Fibroblast of lung (primary cell): ENCODE results near the gene NTNG1. TPM values are rescaled to one million over a fixed set of nuclear protein-coding genes. Genes with fewer than 3 reads are reported as not detected.

Experiments
- DNase-seq, 2 donors: peaks; one replicate each; pipeline versions ENCODE4 v3.0.0 to v3.0.0-alpha.2; 2010; ENCODE audit warnings: low read depth in 2 of 2
- H2AFZ ChIP-seq: 2 replicates; pipeline ENCODE4 v1.5.1; 2012; ENCODE audit warnings: low read length, control low read depth, inconsistent platforms
- H3K27ac ChIP-seq: 2 replicates; pipeline ENCODE4 v1.5.1; 2011; ENCODE audit warnings: low read length, control low read depth; ENCODE audit not compliant: insufficient read depth
- H3K27me3 ChIP-seq: 2 replicates; pipeline ENCODE4 v1.5.1; 2011; ENCODE audit warnings: mild to moderate bottlenecking, low read length; ENCODE audit not compliant: control insufficient read depth, insufficient read depth
- H3K36me3 ChIP-seq: 2 replicates; pipeline ENCODE4 v1.5.1; 2011; ENCODE audit warnings: low read length; ENCODE audit not compliant: control insufficient read depth, insufficient read depth
- H3K4me1 ChIP-seq: 2 replicates; pipeline ENCODE4 v1.5.1; 2011; ENCODE audit warnings: low read length; ENCODE audit not compliant: control insufficient read depth, insufficient read depth; ENCODE audit errors: extremely low read depth
- H3K4me2 ChIP-seq: 2 replicates; pipeline ENCODE4 v1.5.1; 2011; ENCODE audit warnings: low read length, control low read depth; ENCODE audit not compliant: insufficient read depth; ENCODE audit errors: extremely low read depth
- H3K4me3 ChIP-seq, 4 experiments: fragments of 200-600 bp in 1 of 4; sonication (generic) in 1 of 4; replicated peaks in 1 of 4; 2 replicates each; pipeline ENCODE4 v1.5.1; 2011 to 2016; ENCODE audit warnings: low read length in 4 of 4, low read depth in 3 of 4, mild to moderate bottlenecking in 3 of 4, control low read depth in 2 of 4, inconsistent platforms in 1 of 4, mixed read lengths in 1 of 4; ENCODE audit not compliant: insufficient read depth in 1 of 4; ENCODE audit errors: control extremely low read depth in 1 of 4
- H3K79me2 ChIP-seq: 2 replicates; pipeline ENCODE4 v1.5.1; 2012; ENCODE audit warnings: mild to moderate bottlenecking, low read length, inconsistent platforms; ENCODE audit not compliant: control insufficient read depth, insufficient read depth
- H3K9ac ChIP-seq: 2 replicates; pipeline ENCODE4 v1.5.1; 2011; ENCODE audit warnings: mild to moderate bottlenecking, low read length, control low read depth; ENCODE audit not compliant: insufficient read depth
- H3K9me3 ChIP-seq: 2 replicates; pipeline ENCODE4 v1.5.1; 2012; ENCODE audit warnings: low read depth, low read length; ENCODE audit not compliant: control insufficient read depth, insufficient read depth
- H4K20me1 ChIP-seq: 2 replicates; pipeline ENCODE4 v1.5.1; 2011; ENCODE audit warnings: low read length; ENCODE audit not compliant: control insufficient read depth, insufficient read depth; ENCODE audit errors: extremely low read depth
- EZH2 ChIP-seq: IDR thresholded peaks from 2 replicates; pipeline ENCODE4 v1.5.1; 2012; ENCODE audit warnings: low read length, control low read depth, mild to moderate bottlenecking; ENCODE audit errors: missing control alignments
- polyA plus RNA-seq, 2 donors: library from polyadenylated mRNA; depleted of rRNA in 1 of 2; stranded (reverse) in 1 of 2; unstranded in 1 of 2; fragments of >200 nt; gene quantifications; 2 replicates each; pipeline ENCODE4 v1.2.1, GENCODE V29; 2011 to 2012; ENCODE audit warnings: missing spikeins in 1 of 2
- total RNA-seq: library from RNA; depleted of rRNA; stranded (reverse); fragments of >200 nt; gene quantifications from 2 replicates; pipeline ENCODE4 v1.2.1, GENCODE V29; 2014
- TF ChIP-seq, protein P1 (sequence below), 2 donors: IDR thresholded peaks in 1 of 2; conservative IDR thresholded peaks in 1 of 2; 1 replicate in 1 of 2; 2 replicates in 1 of 2; pipeline ENCODE4 v1.5.1; 2011 to 2012; ENCODE audit warnings: low read length in 2 of 2, control low read depth in 1 of 2, inconsistent platforms in 1 of 2, low read depth in 1 of 2, mild to moderate bottlenecking in 1 of 2

The NTNG1 gene
- total and polyA plus RNA-seq, 2 donors (not counting 1 experiment from before 2014, with no cell fraction given), result 0.82 to 8.6 TPM

DNA sequence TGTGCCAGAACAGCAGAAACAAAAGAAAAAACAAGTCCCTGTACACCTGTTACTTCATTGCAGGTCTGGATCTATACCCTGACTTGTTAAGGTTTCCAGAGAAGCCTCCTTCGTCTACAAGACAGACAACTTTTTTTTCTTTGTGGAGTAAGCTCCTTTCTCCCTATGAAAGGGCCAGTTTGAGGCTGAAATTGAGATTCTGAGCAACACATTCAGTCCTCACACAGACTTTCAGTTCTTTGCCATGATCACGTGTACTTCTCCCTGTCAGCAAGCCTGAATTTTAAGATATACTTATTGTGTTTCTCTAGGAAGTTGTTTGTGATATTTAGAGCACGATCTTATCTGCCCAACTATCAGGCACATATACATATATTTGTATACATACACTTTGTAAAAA is 374.0 kb downstream of the NTNG1 start:
- Histone ChIP-seq H3K27me3 (no peaks in the 10 kb centered on the region), H2AFZ (no peak overlapping the region), H3K9me3 (no peaks in the 10 kb centered on the region), H3K79me2 (no peaks in the 10 kb centered on the region), H3K4me1 (no peaks in the 10 kb centered on the region), H3K4me3 (no peak overlapping the region), H3K4me2 (no peak overlapping the region), H3K9ac (no peak overlapping the region), H3K36me3 (no peaks in the 10 kb centered on the region), H3K27ac (no peak overlapping the region), H4K20me1 (no peaks in the 10 kb centered on the region)
- no peak for DNase-seq
- no peak for TF ChIP-seq EZH2
- TF ChIP-seq, protein P1, sequence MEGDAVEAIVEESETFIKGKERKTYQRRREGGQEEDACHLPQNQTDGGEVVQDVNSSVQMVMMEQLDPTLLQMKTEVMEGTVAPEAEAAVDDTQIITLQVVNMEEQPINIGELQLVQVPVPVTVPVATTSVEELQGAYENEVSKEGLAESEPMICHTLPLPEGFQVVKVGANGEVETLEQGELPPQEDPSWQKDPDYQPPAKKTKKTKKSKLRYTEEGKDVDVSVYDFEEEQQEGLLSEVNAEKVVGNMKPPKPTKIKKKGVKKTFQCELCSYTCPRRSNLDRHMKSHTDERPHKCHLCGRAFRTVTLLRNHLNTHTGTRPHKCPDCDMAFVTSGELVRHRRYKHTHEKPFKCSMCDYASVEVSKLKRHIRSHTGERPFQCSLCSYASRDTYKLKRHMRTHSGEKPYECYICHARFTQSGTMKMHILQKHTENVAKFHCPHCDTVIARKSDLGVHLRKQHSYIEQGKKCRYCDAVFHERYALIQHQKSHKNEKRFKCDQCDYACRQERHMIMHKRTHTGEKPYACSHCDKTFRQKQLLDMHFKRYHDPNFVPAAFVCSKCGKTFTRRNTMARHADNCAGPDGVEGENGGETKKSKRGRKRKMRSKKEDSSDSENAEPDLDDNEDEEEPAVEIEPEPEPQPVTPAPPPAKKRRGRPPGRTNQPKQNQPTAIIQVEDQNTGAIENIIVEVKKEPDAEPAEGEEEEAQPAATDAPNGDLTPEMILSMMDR (conservative IDR thresholded peaks at IDR 0.05 in 1 of 2, IDR thresholded peaks at IDR 0.05 in 1 of 2; ENCODE audit: low read depth in 1 of 2, low read length in 2 of 2), result no peak

DNA sequence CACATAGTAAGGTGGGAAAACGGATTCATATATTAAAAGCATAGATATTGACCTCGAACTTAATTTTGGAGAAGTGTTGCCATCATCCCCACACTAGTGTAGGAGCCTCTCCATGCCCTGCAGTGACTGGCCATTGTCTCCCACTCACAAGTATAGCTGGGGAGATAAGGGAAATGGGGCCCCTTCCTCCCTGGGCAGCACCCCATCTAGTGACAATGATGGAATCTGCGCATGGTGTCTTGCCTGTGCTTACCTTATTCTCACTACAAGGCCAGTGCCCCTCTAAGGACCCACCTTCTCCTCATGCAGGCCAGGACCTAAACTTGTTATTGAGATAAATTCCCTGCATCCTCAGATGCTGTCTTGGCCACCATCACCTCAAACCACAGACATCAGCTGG is 374.9 kb downstream of the NTNG1 start:
- H4K20me1 ChIP-seq, result no peaks in the 10 kb centered on the region

DNA sequence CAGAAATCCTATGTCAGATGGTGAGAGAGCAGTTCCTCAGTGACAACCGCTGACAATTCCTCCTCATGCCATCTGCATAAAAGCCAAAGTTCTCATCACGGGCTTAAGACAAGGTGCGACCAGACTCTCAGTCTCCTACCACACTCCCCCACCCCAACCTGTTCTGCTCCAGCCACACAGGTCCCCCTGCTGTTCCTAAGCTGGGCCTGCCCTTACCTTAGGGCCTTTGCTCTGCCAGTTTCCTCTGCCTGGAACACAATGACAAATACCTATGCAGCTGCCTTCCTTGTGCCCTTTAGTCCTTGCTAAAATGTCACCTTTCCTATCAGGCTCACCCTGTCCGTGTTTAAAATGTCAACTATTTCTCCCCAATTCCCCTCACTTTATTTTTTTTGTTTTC is 382.2 kb downstream of the NTNG1 start:
- Histone ChIP-seq H4K20me1 (no peaks in the 10 kb centered on the region), H2AFZ (no peak overlapping the region), H3K36me3 (no peaks in the 10 kb centered on the region), H3K79me2 (no peaks in the 10 kb centered on the region), H3K27me3 (no peaks in the 10 kb centered on the region), H3K4me1 (no peaks in the 10 kb centered on the region), H3K27ac (no peak overlapping the region), H3K4me3 (no peak overlapping the region), H3K9ac (no peak overlapping the region), H3K4me2 (no peak overlapping the region), H3K9me3 (no peaks in the 10 kb centered on the region)
- no peak for TF ChIP-seq EZH2
- TF ChIP-seq, protein P1 (conservative IDR thresholded peaks at IDR 0.05 in 1 of 2, IDR thresholded peaks at IDR 0.05 in 1 of 2; ENCODE audit: low read depth in 1 of 2, low read length in 2 of 2), result no peak
- DNase-seq, result no peak

More for the DNA sequence above, 374.9 kb downstream of the NTNG1 start:
- Histone ChIP-seq H3K36me3 (no peaks in the 10 kb centered on the region), H3K79me2 (no peaks in the 10 kb centered on the region), H3K9me3 (no peaks in the 10 kb centered on the region), H3K4me3 (no peak overlapping the region), H3K27me3 (no peaks in the 10 kb centered on the region), H3K27ac (no peak overlapping the region), H2AFZ (no peak overlapping the region), H3K4me1 (no peaks in the 10 kb centered on the region), H3K9ac (no peak overlapping the region), H3K4me2 (no peak overlapping the region)
- TF ChIP-seq EZH2, result no peak
- TF ChIP-seq, protein P1 (conservative IDR thresholded peaks at IDR 0.05 in 1 of 2, IDR thresholded peaks at IDR 0.05 in 1 of 2; ENCODE audit: low read depth in 1 of 2, low read length in 2 of 2), result no peak
- no peak for DNase-seq
